ENCODE measurements around the gene TFCP2.

TFCP2 gene

GRCh38 chr12:51217968-51218606 lies 45.2 kb upstream of the TFCP2 start, which contains the start of gene POU6F1:
Gene POU6F1 (minus strand): TSS chr12:51218062. CDS start chr12:51206836, 11,226 bp downstream.
- DNase-seq (ENCODE audit: extremely low spot score) = peak; percentile 86
- POLR2A ChIA-PET = interaction anchor here (0.6 to 1.4 kb wide), 7 partner anchors 11 to 135 kb away, joined by 3 to 11 read pairs (median 6); partner anchors contain the start of genes CSRNP2, DAZAP2 and TFCP2
- CTCF ChIA-PET = interaction anchor here (0.8 to 3.1 kb wide), 18 partner anchors 9 to 192 kb away, joined by 3 to 20 read pairs (median 4); partner anchors contain the start of gene SLC11A2
- TF ChIP-seq CTCF (IDR thresholded peaks at IDR 0.05; ENCODE audit: control extremely low read depth, extremely low read depth, low read depth, missing control alignments) = peak; percentile 19

- TF ChIP-seq CTCF (IDR thresholded peaks at IDR 0.05; ENCODE audit: control extremely low read depth, extremely low read depth, low read depth, missing control alignments) = peak; percentile 51
- ChIA-PET POLR2A (interaction anchor here (0.6 to 1.4 kb wide), 6 partner anchors 10 to 134 kb away, joined by 4 to 11 read pairs (median 8); partner anchors contain the start of genes CSRNP2, DAZAP2 and TFCP2), CTCF (interaction anchor here (0.7 to 3.1 kb wide), 17 partner anchors 10 to 191 kb away, joined by 3 to 20 read pairs (median 4); partner anchors contain the start of gene SLC11A2)
- DNase-seq (ENCODE audit: extremely low spot score) = peak; percentile 81
These were observed 44.4 kb upstream of the TFCP2 start for GRCh38 chr12:51217133-51217967.

- CTCF ChIA-PET = interaction anchor here (0.7 to 3.1 kb wide), 4 partner anchors 12 to 158 kb away, joined by 4 to 20 read pairs (median 8); no protein-coding TSS in a partner anchor
- no peak for TF ChIP-seq CTCF (IDR thresholded peaks at IDR 0.05; ENCODE audit: control extremely low read depth, extremely low read depth, low read depth, missing control alignments)
These were observed 43.7 kb upstream of the TFCP2 start for GRCh38 chr12:51216642-51217041.

GRCh38 chr12:51214895-51215294 lies 42.0 kb upstream of the TFCP2 start:
- CTCF ChIA-PET = interaction anchor here (1.0 to 3.1 kb wide), 2 partner anchors 11 to 126 kb away, joined by 3 to 11 read pairs; no protein-coding TSS in a partner anchor
- POLR2A ChIA-PET = interaction anchor here (0.6 kb wide), 1 partner anchor 10 kb away, joined by 8 read pairs; no protein-coding TSS in a partner anchor
- TF ChIP-seq CTCF (IDR thresholded peaks at IDR 0.05; ENCODE audit: control extremely low read depth, extremely low read depth, low read depth, missing control alignments) = no peak
- no peak for DNase-seq (ENCODE audit: extremely low spot score)

More at GRCh38 chr12:51216642-51217041, 43.7 kb upstream of the TFCP2 start:
- POLR2A ChIA-PET = no interaction called here
- DNase-seq (ENCODE audit: extremely low spot score) = no peak

GRCh38 chr12:51210690-51211395 lies 37.9 kb upstream of the TFCP2 start:
- ChIA-PET CTCF (interaction anchor here (0.7 to 1.4 kb wide), 4 partner anchors 20 to 706 kb away, joined by 3 to 4 read pairs (median 3); partner anchors contain the start of gene DIP2B), POLR2A (no interaction called here)
- no peak for TF ChIP-seq CTCF (IDR thresholded peaks at IDR 0.05; ENCODE audit: control extremely low read depth, extremely low read depth, low read depth, missing control alignments)
- no peak for DNase-seq (ENCODE audit: extremely low spot score)
